Hematopoietic multipotent progenitor cell treated with erythropoietin and hydrocortisone succinate and interleukin-3 and kit ligand, for 17 days (in vitro differentiated cells): ENCODE results near the gene BLOC1S1.
"Not testable (repeated sequence)": the region's sequence is repeated elsewhere in the genome, so short reads cannot be mapped to it uniquely, and the experiment has no call there.

Experiments
- DNase-seq: peaks from one replicate; pipeline ENCODE4 v3.0.0-alpha.2; 2015; ENCODE audit warnings: low spot score

Gene BLOC1S1

DNA sequence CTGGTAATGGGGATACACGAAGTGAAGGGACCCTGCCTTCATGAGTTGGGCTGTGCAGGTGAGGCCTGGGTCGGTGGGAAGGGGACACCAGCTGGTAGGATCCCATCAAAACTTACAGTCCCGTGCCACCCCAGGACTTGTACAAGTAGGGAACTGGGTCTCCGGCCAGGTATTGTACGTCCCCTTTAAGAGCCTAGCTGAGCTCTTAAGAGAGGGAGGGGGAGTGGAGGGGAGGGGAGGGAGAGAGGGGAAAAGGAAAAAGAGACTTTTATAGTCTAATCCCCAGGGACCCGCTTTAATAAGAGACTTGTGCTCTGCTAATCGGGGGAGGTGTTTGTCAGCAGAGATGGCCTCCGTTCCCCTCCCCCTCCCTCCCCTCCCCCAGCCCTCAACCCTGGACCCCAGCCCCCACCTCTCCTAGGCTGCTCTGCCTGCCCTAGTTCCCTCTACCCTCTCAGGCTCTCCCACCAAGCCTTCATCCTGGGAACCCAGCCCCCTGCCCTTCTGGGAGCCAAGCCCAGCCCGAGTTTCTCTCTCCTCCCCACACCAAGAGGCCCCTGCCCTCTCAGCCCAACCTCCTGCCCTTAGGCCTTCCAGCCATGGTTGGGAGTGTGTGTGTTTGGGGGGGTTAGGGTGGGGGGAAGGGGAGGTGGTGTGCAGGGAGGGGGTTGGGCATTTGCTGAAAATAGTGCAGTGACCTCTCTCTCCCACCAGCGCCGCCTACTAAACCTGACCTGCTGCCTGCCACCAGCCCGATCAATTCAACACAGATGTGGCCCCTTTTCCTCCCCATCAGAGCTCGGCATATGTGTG, 29.7 kb downstream of the BLOC1S1 start:
- no peak for DNase-seq

DNA sequence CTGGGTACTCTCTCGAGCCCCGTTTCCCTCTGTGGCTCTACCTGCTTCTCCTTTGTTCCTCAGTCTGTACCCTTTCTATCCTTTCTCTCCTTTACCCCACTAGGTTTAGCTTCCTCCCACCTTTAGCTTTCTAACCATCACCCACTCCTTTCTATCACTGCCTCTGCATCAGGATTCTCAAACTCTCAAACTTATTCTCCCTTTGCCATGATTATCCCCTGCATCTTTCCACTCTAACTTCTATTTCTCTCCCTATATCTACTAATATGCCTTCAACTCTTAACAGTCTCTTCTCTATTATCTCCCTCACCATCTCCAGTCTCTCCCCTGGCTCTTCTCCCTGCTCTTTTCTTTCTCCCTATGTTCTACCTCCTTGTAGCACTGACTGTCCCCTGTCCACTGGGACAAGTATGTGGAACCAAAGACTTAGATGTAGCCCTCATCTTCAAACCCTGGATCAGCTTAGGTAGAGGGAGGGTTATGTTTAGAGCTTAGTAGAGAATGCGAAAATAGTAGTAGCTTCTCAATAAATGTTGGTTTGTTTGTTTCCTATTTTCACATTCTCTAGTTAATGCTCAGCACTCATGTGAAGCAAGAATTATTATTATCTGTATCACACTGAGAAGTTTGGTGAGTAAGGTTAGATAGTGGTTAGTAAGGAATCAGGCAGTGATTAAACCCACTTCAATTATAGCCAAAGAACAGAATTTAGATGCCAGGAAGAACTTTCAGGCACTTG, 30.5 kb downstream of the BLOC1S1 start:
- no peak for DNase-seq

DNA sequence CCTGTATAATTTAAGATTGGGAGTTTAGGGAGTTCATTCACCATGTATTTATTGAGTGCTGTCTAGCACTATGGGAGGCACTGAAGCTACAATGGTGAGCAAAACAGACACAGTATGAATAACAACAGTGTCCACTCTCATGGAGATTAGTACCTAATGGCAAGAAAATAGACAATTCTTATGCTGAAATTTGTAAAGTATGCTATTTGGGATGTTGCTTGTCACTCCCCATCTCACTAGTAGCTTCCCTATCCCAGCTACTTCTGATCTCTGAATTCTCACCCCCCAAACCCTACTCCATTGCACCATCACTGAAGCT, 31.0 kb downstream of the BLOC1S1 start:
- DNase-seq: no peak

DNA sequence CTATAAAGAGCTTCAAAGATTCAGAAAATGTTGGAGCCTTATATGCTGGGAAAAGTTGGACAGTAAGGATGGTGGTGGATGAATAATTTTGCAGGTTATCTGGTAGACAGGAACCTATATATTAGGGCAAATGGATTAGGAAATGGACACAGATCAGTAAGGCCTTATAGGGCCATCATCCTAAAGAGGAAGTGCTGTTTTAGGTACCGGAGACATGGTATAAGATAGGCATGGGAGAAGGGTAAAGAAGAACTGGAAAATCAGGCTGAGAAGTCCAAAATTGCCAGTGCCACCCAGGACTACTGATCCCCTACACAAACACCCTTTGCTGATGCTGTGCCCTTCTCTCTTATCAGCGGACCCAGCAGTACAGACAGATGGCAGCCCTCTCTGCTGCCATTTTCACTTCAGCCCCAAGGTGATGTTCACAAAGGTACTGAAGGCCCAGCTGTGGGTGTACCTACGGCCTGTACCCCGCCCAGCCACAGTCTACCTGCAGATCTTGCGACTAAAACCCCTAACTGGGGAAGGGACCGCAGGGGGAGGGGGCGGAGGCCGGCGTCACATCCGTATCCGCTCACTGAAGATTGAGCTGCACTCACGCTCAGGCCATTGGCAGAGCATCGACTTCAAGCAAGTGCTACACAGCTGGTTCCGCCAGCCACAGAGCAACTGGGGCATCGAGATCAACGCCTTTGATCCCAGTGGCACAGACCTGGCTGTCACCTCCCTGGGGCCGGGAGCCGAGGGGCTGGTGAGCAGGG, 32.6 kb downstream of the BLOC1S1 start:
- no peak for DNase-seq

DNA sequence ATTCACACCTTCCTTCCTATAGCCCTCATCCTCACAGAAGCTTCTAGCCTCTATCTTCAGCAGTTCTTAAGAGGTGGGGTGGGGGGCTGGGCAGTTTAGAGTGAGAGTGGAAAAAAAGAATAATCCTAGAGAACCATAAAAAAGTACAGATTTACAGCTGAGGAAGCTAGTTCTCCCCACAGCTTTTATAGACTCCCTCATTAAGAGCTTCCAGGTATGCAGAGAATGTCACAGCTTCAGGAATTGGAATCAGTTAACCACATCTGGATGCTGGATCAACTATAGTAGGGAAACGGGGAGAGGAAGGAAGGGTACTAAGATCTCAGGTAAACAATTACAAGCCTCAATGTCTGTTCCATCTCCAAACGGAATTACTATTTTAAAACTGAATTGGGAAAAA, 39.4 kb downstream of the BLOC1S1 start:
- no peak for DNase-seq

DNA sequence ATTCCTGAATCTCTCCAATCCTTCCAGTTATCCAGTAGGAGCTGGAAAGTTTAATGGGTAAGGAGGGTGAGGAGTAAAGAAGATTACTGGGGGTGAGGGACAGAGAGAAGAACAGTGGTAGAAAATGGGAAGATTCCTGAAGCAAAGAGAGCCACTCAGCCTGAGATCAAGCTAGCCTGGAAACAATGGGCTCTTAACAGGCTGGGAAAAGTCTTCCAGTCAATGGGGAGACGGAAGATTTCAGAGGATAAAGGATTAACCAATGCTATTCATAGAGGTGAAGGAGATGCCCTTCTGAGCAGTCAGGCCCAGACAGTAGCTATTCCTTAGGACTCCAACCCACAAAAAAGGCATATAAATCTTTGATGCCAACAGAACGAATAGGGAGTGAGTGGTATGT, 41.9 kb downstream of the BLOC1S1 start:
- DNase-seq: no peak

DNA sequence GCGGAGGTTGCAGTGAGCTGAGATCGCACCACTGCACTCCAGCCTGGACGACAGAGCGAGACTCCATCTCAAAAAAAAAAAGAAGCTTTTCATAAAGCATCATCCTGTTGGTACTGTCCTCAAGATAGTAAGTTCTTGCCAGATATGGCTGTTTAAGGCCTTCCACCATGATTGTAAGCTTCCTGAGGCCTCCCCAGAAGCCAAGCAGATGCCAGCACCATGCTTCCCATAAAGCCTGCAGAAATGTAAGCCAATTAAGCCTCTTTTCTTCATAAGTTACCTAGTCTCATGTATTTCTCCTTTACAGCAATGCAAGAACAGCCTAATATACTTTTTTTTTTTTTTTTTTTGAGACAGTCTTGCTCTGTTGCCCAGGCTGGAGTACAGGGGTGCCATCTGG, 42.7 kb downstream of the BLOC1S1 start:
- DNase-seq: not testable (repeated sequence)

DNA sequence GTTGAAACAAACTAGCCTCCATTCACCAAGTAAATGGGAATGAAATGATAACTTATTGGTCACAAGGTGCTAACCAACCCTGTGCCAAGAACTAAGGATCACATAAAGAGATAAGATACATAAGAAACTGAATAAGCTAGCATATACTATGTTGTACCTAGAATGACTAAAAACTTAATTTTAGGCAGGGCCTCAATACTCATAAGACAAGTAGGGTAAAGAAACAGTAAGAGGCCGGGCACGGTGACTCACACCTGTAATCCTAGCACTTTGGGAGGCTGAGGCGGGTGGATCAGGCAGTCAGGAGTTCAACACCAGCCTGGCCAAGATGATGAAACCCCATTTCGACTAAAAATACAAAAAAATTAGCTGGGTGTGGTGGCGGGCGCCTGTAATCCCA, 44.8 kb downstream of the BLOC1S1 start:
- no peak for DNase-seq

DNA sequence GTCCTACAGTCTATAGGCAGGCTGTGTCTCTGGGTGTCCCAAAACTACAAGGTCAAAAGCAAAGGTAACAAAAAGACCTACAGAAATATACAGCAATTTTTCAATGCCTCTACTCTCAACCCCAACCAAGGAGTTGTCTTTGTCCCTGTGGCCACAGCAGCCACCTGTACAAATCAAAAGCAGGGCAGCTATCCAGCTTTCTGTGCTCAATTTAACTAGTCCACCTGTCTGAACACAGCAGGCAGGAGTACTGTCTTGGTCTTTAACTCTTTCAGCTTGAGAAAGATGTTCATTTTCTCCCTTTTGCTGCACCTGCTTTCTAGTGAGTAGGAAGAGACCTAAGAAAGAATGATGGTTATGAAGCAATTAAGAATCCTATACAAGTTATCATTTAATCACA, 46.8 kb downstream of the BLOC1S1 start:
- DNase-seq: no peak

DNA sequence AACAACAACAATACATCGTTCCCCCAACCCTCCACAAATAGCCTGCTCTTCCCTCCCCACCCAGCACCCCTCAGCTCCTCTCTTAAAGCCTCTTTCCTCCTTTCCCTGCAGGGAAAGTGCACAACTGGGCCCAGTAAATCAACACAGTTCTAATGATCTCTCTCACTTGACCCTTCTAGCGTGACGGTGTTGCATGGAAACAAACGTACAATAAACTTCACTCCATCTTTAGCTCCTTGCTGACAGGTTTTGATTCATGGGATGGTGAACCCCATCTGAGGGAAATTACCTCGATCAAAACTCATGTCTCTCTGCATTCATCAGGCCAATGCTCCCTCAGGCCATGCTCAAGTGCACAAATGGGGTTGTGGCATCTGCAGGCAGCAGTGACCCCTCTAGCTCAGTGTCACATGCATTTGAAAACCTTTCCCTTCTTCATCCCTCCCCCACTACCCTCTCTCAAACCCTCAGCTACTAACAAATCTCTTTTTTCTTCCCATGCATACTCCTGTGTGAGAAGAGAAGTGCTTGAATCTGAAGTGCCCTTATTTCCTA, 50.0 kb downstream of the BLOC1S1 start:
- DNase-seq: no peak

DNA sequence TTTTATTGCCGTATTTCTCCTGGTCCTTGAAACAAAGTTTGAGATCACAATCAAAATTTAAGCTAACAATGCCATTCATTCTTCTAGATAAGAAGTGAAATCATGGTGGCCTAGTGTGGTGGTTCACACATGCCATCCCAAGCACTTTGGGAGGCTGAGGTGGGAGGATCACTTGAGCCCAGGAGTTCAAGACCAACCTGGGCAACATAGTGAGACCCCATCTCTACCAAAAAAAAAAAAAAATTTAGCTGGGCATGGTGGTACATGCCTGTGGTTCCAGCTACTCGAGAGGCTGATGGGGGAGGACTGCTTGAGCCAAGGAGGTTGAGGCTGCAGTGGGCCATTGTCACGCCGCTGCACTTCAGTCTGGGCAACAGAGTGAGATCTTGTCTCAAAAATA, 51.3 kb downstream of the BLOC1S1 start:
- no peak for DNase-seq
